Measurements from ENCODE around the gene RPAP2. TPM values are rescaled to one million over a fixed set of nuclear protein-coding genes. Genes with fewer than 3 reads are reported as not detected.

The RPAP2 gene
- total and polyA plus RNA-seq, 7 experiments from 2014 or later = 21.3 to 50.7 (median 29.6) TPM

DNA sequence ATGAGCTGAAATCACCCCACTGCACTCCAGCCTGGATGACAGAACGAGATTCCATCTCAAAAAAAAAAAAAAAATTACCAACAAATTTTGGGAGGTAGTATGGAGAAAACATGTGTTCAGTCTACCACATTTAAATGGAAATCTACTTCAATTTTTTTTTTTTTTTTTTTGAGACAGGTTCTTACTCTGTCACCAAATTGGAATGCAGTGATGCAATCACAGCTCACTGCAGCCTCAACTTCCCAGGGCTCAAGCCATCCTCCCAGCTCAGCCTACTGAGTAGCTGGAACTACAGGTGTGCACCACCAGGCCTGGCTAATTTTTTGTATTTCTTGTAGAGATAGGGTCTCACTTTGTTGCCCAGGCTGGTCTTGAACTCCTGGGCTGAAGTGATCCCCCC is 105.8 kb downstream of the RPAP2 start:
- peaks cover 0 to 28% (median 9%) of the 10 kb centered on the region in 5 donors for H3K36me3 Mint-ChIP-seq
- Histone ChIP-seq H3K36me3 (ENCODE audit: control insufficient read depth in 2 of 3, insufficient read depth in 3 of 3, low read length in 3 of 3) (no peaks in the 10 kb centered on the region), H3K9me3 (ENCODE audit: control insufficient read depth in 2 of 3, low read length in 3 of 3) (peaks cover 0 to 15% (median 0%) of the 10 kb centered on the region in 3 experiments), H3K27me3 (ENCODE audit: control insufficient read depth in 2 of 2, insufficient read depth in 2 of 2, low read length in 2 of 2) (no peaks in the 10 kb centered on the region), H3K27ac (ENCODE audit: low read depth, low read length) (no peak overlapping the region), H3K4me1 (ENCODE audit: control insufficient read depth in 2 of 2, insufficient read depth in 2 of 2, low read length in 2 of 2) (peaks cover 3 to 6% of the 10 kb centered on the region in 2 donors), H3K4me3 (ENCODE audit: low read length) (no peak overlapping the region)
- CTCF ChIA-PET = no interaction called here
- ATAC-seq = no peak
- H3K9me3 Mint-ChIP-seq = peaks cover 3 to 30% (median 12%) of the 10 kb centered on the region in 11 donors
- no peak for DNase-seq
- peaks cover 6 to 16% (median 14%) of the 10 kb centered on the region in 7 donors for H3K4me1 Mint-ChIP-seq
- intact Hi-C loops (cut with micrococcal nuclease) = no loop called here
- POLR2A ChIA-PET = interaction anchor here (0.7 kb wide), 1 partner anchor 15 kb away, joined by 5 read pairs; no protein-coding TSS in a partner anchor
- no peak overlapping the region for H3K4me3 Mint-ChIP-seq
- H3K27me3 Mint-ChIP-seq = no peaks in the 10 kb centered on the region
- H3K27ac Mint-ChIP-seq = no peak overlapping the region

- H3K27ac Mint-ChIP-seq = peak overlapping the region in 2 of 9 donors; percentile 7 to 33
- peaks cover 3 to 10% (median 5%) of the 10 kb centered on the region in 11 donors for H3K9me3 Mint-ChIP-seq
- Histone ChIP-seq H3K36me3 (ENCODE audit: control insufficient read depth in 2 of 3, insufficient read depth in 3 of 3, low read length in 3 of 3) (no peaks in the 10 kb centered on the region), H3K4me1 (ENCODE audit: control insufficient read depth in 2 of 2, insufficient read depth in 2 of 2, low read length in 2 of 2) (peaks cover 23 to 27% of the 10 kb centered on the region in 2 donors), H3K27ac (ENCODE audit: low read depth, low read length) (no peak overlapping the region), H3K27me3 (ENCODE audit: control insufficient read depth in 2 of 2, insufficient read depth in 2 of 2, low read length in 2 of 2) (no peaks in the 10 kb centered on the region), H3K4me3 (ENCODE audit: low read length) (no peak overlapping the region), H3K9me3 (ENCODE audit: control insufficient read depth in 2 of 3, low read length in 3 of 3) (no peaks in the 10 kb centered on the region)
- no peak for DNase-seq
- peak overlapping the region in 5 of 10 donors; percentile 0 to 22 (median 7) for H3K4me3 Mint-ChIP-seq
- intact Hi-C loops (cut with micrococcal nuclease) = no loop called here
- no peaks in the 10 kb centered on the region for H3K27me3 Mint-ChIP-seq
- no peak for ATAC-seq
- ChIA-PET POLR2A (interaction anchor here (0.6 kb wide), 1 partner anchor 109 kb away, joined by 3 read pairs; no protein-coding TSS in a partner anchor), CTCF (no interaction called here)
- H3K36me3 Mint-ChIP-seq = peaks cover 0 to 15% (median 5%) of the 10 kb centered on the region in 5 donors
- H3K4me1 Mint-ChIP-seq = peaks cover 23 to 47% (median 39%) of the 10 kb centered on the region in 7 donors
Observed at GRCh38 chr1:92408825-92409224, 110.0 kb downstream of the RPAP2 start.

GRCh38 chr1:92409946-92410549 is 111.2 kb downstream of the RPAP2 start:
- DNase-seq (no peak), ATAC-seq (no peak)
- H3K4me3 Mint-ChIP-seq = peak overlapping the region in 9 of 10 donors; percentile 29 to 72 (median 67)
- Histone ChIP-seq H3K27me3 (ENCODE audit: control insufficient read depth in 2 of 2, insufficient read depth in 2 of 2, low read length in 2 of 2) (no peaks in the 10 kb centered on the region), H3K9me3 (ENCODE audit: control insufficient read depth in 2 of 3, low read length in 3 of 3) (no peaks in the 10 kb centered on the region), H3K4me1 (ENCODE audit: control insufficient read depth in 2 of 2, insufficient read depth in 2 of 2, low read length in 2 of 2) (peaks cover 23 to 27% of the 10 kb centered on the region in 2 donors), H3K36me3 (ENCODE audit: control insufficient read depth in 2 of 3, insufficient read depth in 3 of 3, low read length in 3 of 3) (no peaks in the 10 kb centered on the region), H3K27ac (ENCODE audit: low read depth, low read length) (no peak overlapping the region), H3K4me3 (ENCODE audit: low read length) (no peak overlapping the region)
- intact Hi-C loops (cut with micrococcal nuclease) = loop anchor here in 1 of 2 donors (1.0 to 2.0 kb wide), 2 partner anchors 66 to 93 kb away; no protein-coding TSS in a partner anchor
- peaks cover 0 to 5% (median 0%) of the 10 kb centered on the region in 11 donors for H3K9me3 Mint-ChIP-seq
- H3K27me3 Mint-ChIP-seq = no peaks in the 10 kb centered on the region
- CTCF ChIA-PET = interaction anchor here (0.5 kb wide), 1 partner anchor 98 kb away, joined by 3 read pairs; no protein-coding TSS in a partner anchor
- peaks cover 23 to 47% (median 39%) of the 10 kb centered on the region in 7 donors for H3K4me1 Mint-ChIP-seq
- peak overlapping the region in 6 of 9 donors; percentile 0 to 56 (median 23) for H3K27ac Mint-ChIP-seq
- H3K36me3 Mint-ChIP-seq = peaks cover 0 to 10% (median 0%) of the 10 kb centered on the region in 5 donors
- POLR2A ChIA-PET = interaction anchor here (0.6 kb wide), 1 partner anchor 12 kb away, joined by 3 read pairs; no protein-coding TSS in a partner anchor

- Histone ChIP-seq H3K4me1 (ENCODE audit: control insufficient read depth in 2 of 2, insufficient read depth in 2 of 2, low read length in 2 of 2) (peaks cover 23 to 27% of the 10 kb centered on the region in 2 donors), H3K36me3 (ENCODE audit: control insufficient read depth in 2 of 3, insufficient read depth in 3 of 3, low read length in 3 of 3) (no peaks in the 10 kb centered on the region), H3K9me3 (ENCODE audit: control insufficient read depth in 2 of 3, low read length in 3 of 3) (no peaks in the 10 kb centered on the region), H3K27ac (ENCODE audit: low read depth, low read length) (no peak overlapping the region), H3K27me3 (ENCODE audit: control insufficient read depth in 2 of 2, insufficient read depth in 2 of 2, low read length in 2 of 2) (no peaks in the 10 kb centered on the region), H3K4me3 (ENCODE audit: low read length) (peak overlapping the region; percentile 4)
- intact Hi-C loops (cut with micrococcal nuclease) = loop anchor here in 1 of 2 donors (1.0 to 2.0 kb wide), 2 partner anchors 66 to 94 kb away; no protein-coding TSS in a partner anchor
- H3K27ac Mint-ChIP-seq = peak overlapping the region in 8 of 9 donors; percentile 26 to 88 (median 49)
- ATAC-seq (peak; percentile 76), DNase-seq (peak in 8 of 9 donors; percentile 26 to 47 (median 40))
- peaks cover 23 to 47% (median 39%) of the 10 kb centered on the region in 7 donors for H3K4me1 Mint-ChIP-seq
- peak overlapping the region; percentile 20 to 72 (median 66) for H3K4me3 Mint-ChIP-seq
- no peaks in the 10 kb centered on the region for H3K27me3 Mint-ChIP-seq
- POLR2A ChIA-PET = no interaction called here
- H3K9me3 Mint-ChIP-seq = peaks cover 0 to 1% (median 0%) of the 10 kb centered on the region in 11 donors
- CTCF ChIA-PET = interaction anchor here (0.6 kb wide), 1 partner anchor 183 kb away, joined by 3 read pairs; no protein-coding TSS in a partner anchor
- peaks cover 0 to 6% (median 0%) of the 10 kb centered on the region in 5 donors for H3K36me3 Mint-ChIP-seq
Observed at GRCh38 chr1:92410706-92411105, 111.8 kb downstream of the RPAP2 start.

- Histone ChIP-seq H3K9me3 (ENCODE audit: control insufficient read depth in 2 of 3, low read length in 3 of 3) (no peaks in the 10 kb centered on the region), H3K36me3 (ENCODE audit: control insufficient read depth in 2 of 3, insufficient read depth in 3 of 3, low read length in 3 of 3) (no peaks in the 10 kb centered on the region), H3K4me1 (ENCODE audit: control insufficient read depth in 2 of 2, insufficient read depth in 2 of 2, low read length in 2 of 2) (peaks cover 23 to 27% of the 10 kb centered on the region in 2 donors), H3K4me3 (ENCODE audit: low read length) (no peak overlapping the region), H3K27me3 (ENCODE audit: control insufficient read depth in 2 of 2, insufficient read depth in 2 of 2, low read length in 2 of 2) (no peaks in the 10 kb centered on the region), H3K27ac (ENCODE audit: low read depth, low read length) (no peak overlapping the region)
- DNase-seq (no peak), ATAC-seq (no peak)
- Mint-ChIP-seq H3K4me3 (peak overlapping the region in 9 of 10 donors; percentile 15 to 73 (median 55)), H3K27me3 (no peaks in the 10 kb centered on the region), H3K4me1 (peaks cover 23 to 47% (median 39%) of the 10 kb centered on the region in 7 donors), H3K36me3 (peaks cover 0 to 5% (median 0%) of the 10 kb centered on the region in 5 donors), H3K9me3 (no peaks in the 10 kb centered on the region), H3K27ac (peak overlapping the region in 5 of 9 donors; percentile 28 to 84 (median 72))
- CTCF ChIA-PET = no interaction called here
- POLR2A ChIA-PET = no interaction called here
- intact Hi-C loops (cut with micrococcal nuclease) = loop anchor here in 1 of 2 donors (2.0 kb wide), 1 partner anchor 95 kb away; no protein-coding TSS in a partner anchor
Observed at GRCh38 chr1:92411511-92411910, 112.7 kb downstream of the RPAP2 start.

- Mint-ChIP-seq H3K9me3 (no peaks in the 10 kb centered on the region), H3K27ac (no peak overlapping the region), H3K36me3 (peaks cover 0 to 4% (median 0%) of the 10 kb centered on the region in 5 donors), H3K4me3 (no peak overlapping the region), H3K27me3 (no peaks in the 10 kb centered on the region), H3K4me1 (peaks cover 0 to 5% (median 0%) of the 10 kb centered on the region in 7 donors)
- intact Hi-C loops (cut with micrococcal nuclease) = no loop called here
- no peaks in the 10 kb centered on the region for H3K36me3 ChIP-seq (ENCODE audit: control insufficient read depth in 2 of 3, insufficient read depth in 3 of 3, low read length in 3 of 3)
- DNase-seq = no peak
- H3K27ac ChIP-seq (ENCODE audit: low read depth, low read length) = no peak overlapping the region
- no peaks in the 10 kb centered on the region for H3K27me3 ChIP-seq (ENCODE audit: control insufficient read depth in 2 of 2, insufficient read depth in 2 of 2, low read length in 2 of 2)
- no peak overlapping the region for H3K4me3 ChIP-seq (ENCODE audit: low read length)
- H3K9me3 ChIP-seq (ENCODE audit: control insufficient read depth in 2 of 3, low read length in 3 of 3) = no peaks in the 10 kb centered on the region
- ATAC-seq = no peak
- CTCF ChIA-PET = interaction anchor here (0.6 kb wide), 1 partner anchor 121 kb away, joined by 4 read pairs; no protein-coding TSS in a partner anchor
- H3K4me1 ChIP-seq (ENCODE audit: control insufficient read depth in 2 of 2, insufficient read depth in 2 of 2, low read length in 2 of 2) = no peaks in the 10 kb centered on the region
- POLR2A ChIA-PET = interaction anchor here (0.6 kb wide), 1 partner anchor 15 kb away, joined by 5 read pairs; no protein-coding TSS in a partner anchor
Observed at GRCh38 chr1:92419642-92420041, 120.8 kb downstream of the RPAP2 start.
